ENCODE results near the gene SMCHD1.

GRCh38 chr18:2736823-2737222 is 81.3 kb downstream of the SMCHD1 start:
- TF ChIP-seq CTCF (IDR thresholded peaks at IDR 0.05) = no peak
- TF ChIP-seq EZH2 (IDR thresholded peaks at IDR 0.05; ENCODE audit: borderline replicate concordance, insufficient read depth, low read depth, low read length, poor library complexity, severe bottlenecking) = no peak
